ENCODE measurements around the gene PRSS12. TPM values are rescaled to one million over a fixed set of nuclear protein-coding genes. Genes with fewer than 3 reads are reported as not detected.

Gene PRSS12
- total and polyA plus RNA-seq, 8 donors: 5.5 to 12.9 (median 7.7) TPM

GRCh38 chr4:118237531-118237930 is 115.3 kb downstream of the PRSS12 start:
- Histone ChIP-seq H3K4me1 (no peaks in the 10 kb centered on the region), H3K27me3 (no peaks in the 10 kb centered on the region), H3K9me3 (no peaks in the 10 kb centered on the region), H3K4me3 (no peak overlapping the region), H3K36me3 (no peaks in the 10 kb centered on the region), H3K27ac (no peak overlapping the region)
- TF ChIP-seq CTCF (IDR thresholded peaks at IDR 0.05): no peak
- no peak for DNase-seq
- no peak for FAIRE-seq
- ATAC-seq: no peak
- intact Hi-C loops (cut with DNase I): no loop called here
- 82 to 97% methylated on average over 2 of the region's 2 CpGs for WGBS, 2 donors

- no peak for ATAC-seq
- intact Hi-C loops (cut with DNase I): no loop called here
- no peak for FAIRE-seq
Measured at GRCh38 chr4:118235566-118236120, 117.2 kb downstream of the PRSS12 start.

More at GRCh38 chr4:118235566-118236120, 117.2 kb downstream of the PRSS12 start:
- TF ChIP-seq CTCF (IDR thresholded peaks at IDR 0.05): no peak
- 89 to 97% methylated on average over 1 of the region's 1 CpG for WGBS, 2 donors
- Histone ChIP-seq H3K36me3 (no peaks in the 10 kb centered on the region), H3K9me3 (no peaks in the 10 kb centered on the region), H3K4me3 (no peak overlapping the region), H3K27ac (no peak overlapping the region), H3K27me3 (no peaks in the 10 kb centered on the region), H3K4me1 (no peaks in the 10 kb centered on the region)
- DNase-seq: no peak

All from pancreas (tissue), 10 donors.